ENCODE results near the gene ADARB1. TPM values are rescaled to one million over a fixed set of nuclear protein-coding genes. Genes with fewer than 3 reads are reported as not detected.

ADARB1 gene
- total RNA-seq, 4 donors from 2014 or later, result 6.8 to 32.2 (median 17.3) TPM

GRCh38 chr21:45266518-45267389 is 192.4 kb downstream of the ADARB1 start:
- no peak for DNase-seq
- no peak overlapping the region for H3K4me3 ChIP-seq
- peaks cover 6% of the 10 kb centered on the region in 2 donors for H3K9me3 ChIP-seq
- TF ChIP-seq CTCF (IDR thresholded peaks at IDR 0.05) (no peak), POLR2AphosphoS5 (IDR thresholded peaks at IDR 0.05) (no peak), POLR2A (IDR thresholded peaks at IDR 0.05) (no peak), EP300 (IDR thresholded peaks at IDR 0.05; ENCODE audit: low read depth) (no peak)
- peaks cover 0 to 53% (median 25%) of the 10 kb centered on the region in 4 donors for H3K36me3 ChIP-seq
- in situ Hi-C loops (cut with MboI; ENCODE audit: low pct_ligation_motif_present in 1 of 4, low pct_unique_long_range_greater_than_20kb in 1 of 4, low sequenced_read_pairs in 3 of 4) (no loop called here), intact Hi-C loops (cut with DNase I; ENCODE audit: low total_unique reads) (no loop called here)
- WGBS, 2 donors (ENCODE audit: low coverage in 1 of 2), result 85% methylated on average over 39 of the region's 41 CpGs; no CpG with 5 or more reads in 1 of the 2 donors
- no peaks in the 10 kb centered on the region for H3K27me3 ChIP-seq
- H3K4me1 ChIP-seq, result no peaks in the 10 kb centered on the region
- no peak overlapping the region for H3K27ac ChIP-seq

- H3K4me1 ChIP-seq, result no peaks in the 10 kb centered on the region
- no peaks in the 10 kb centered on the region for H3K27me3 ChIP-seq
- intact Hi-C loops (cut with DNase I; ENCODE audit: low total_unique reads), result no loop called here
- WGBS, 2 donors (ENCODE audit: low coverage in 1 of 2), result 96 to 100% methylated on average over 1 to 16 of the region's 16 CpGs
- in situ Hi-C loops (cut with MboI; ENCODE audit: low pct_ligation_motif_present in 1 of 4, low pct_unique_long_range_greater_than_20kb in 1 of 4, low sequenced_read_pairs in 3 of 4), result no loop called here
- peaks cover 7% of the 10 kb centered on the region in 2 donors for H3K9me3 ChIP-seq
- no peak overlapping the region for H3K4me3 ChIP-seq
- DNase-seq, result no peak
- no peak for TF ChIP-seq CTCF (IDR thresholded peaks at IDR 0.05)
- no peak for TF ChIP-seq POLR2AphosphoS5 (IDR thresholded peaks at IDR 0.05)
- TF ChIP-seq EP300 (IDR thresholded peaks at IDR 0.05; ENCODE audit: low read depth), result no peak
- no peak for TF ChIP-seq POLR2A (IDR thresholded peaks at IDR 0.05)
- H3K36me3 ChIP-seq, result peaks cover 0 to 59% (median 27%) of the 10 kb centered on the region in 4 donors
- no peak overlapping the region for H3K27ac ChIP-seq
Observed at GRCh38 chr21:45267390-45267760, 193.0 kb downstream of the ADARB1 start.

GRCh38 chr21:45269861-45270260 is 195.5 kb downstream of the ADARB1 start:
- no peaks in the 10 kb centered on the region for H3K4me1 ChIP-seq
- peak; percentile 5 for DNase-seq
- TF ChIP-seq POLR2AphosphoS5 (IDR thresholded peaks at IDR 0.05) (no peak), CTCF (IDR thresholded peaks at IDR 0.05) (no peak), POLR2A (IDR thresholded peaks at IDR 0.05) (no peak)
- peaks cover 0 to 60% (median 28%) of the 10 kb centered on the region in 4 donors for H3K36me3 ChIP-seq
- intact Hi-C loops (cut with DNase I; ENCODE audit: low total_unique reads), result no loop called here
- in situ Hi-C loops (cut with MboI; ENCODE audit: low pct_ligation_motif_present in 1 of 4, low pct_unique_long_range_greater_than_20kb in 1 of 4, low sequenced_read_pairs in 3 of 4), result no loop called here
- peaks cover 7% of the 10 kb centered on the region in 2 donors for H3K9me3 ChIP-seq
- WGBS, 2 donors (ENCODE audit: low coverage in 1 of 2), result 98 to 100% methylated on average over 1 to 13 of the region's 13 CpGs
- H3K27me3 ChIP-seq, result no peaks in the 10 kb centered on the region
- H3K4me3 ChIP-seq, result no peak overlapping the region
- no peak overlapping the region for H3K27ac ChIP-seq

- peak; percentile 3 for DNase-seq
- TF ChIP-seq CTCF (IDR thresholded peaks at IDR 0.05), result no peak
- TF ChIP-seq POLR2A (IDR thresholded peaks at IDR 0.05), result no peak
- no peak for TF ChIP-seq POLR2AphosphoS5 (IDR thresholded peaks at IDR 0.05)
- no peak for TF ChIP-seq EP300 (IDR thresholded peaks at IDR 0.05; ENCODE audit: low read depth)
- Histone ChIP-seq H3K9me3 (peaks cover 7% of the 10 kb centered on the region in 2 donors), H3K36me3 (peaks cover 0 to 60% (median 28%) of the 10 kb centered on the region in 4 donors), H3K27me3 (no peaks in the 10 kb centered on the region), H3K4me1 (no peaks in the 10 kb centered on the region), H3K27ac (no peak overlapping the region), H3K4me3 (no peak overlapping the region)
- in situ Hi-C loops (cut with MboI; ENCODE audit: low pct_ligation_motif_present in 1 of 4, low pct_unique_long_range_greater_than_20kb in 1 of 4, low sequenced_read_pairs in 3 of 4), result no loop called here
- 94 to 95% methylated on average over 4 to 9 of the region's 13 CpGs for WGBS, 2 donors (ENCODE audit: low coverage in 1 of 2)
- intact Hi-C loops (cut with DNase I; ENCODE audit: low total_unique reads), result no loop called here
Observed at GRCh38 chr21:45270306-45270821, 196.0 kb downstream of the ADARB1 start.

Data from transverse colon (tissue), 4 donors.